ENCODE results near the gene LRRC75A.

The LRRC75A gene

DNA sequence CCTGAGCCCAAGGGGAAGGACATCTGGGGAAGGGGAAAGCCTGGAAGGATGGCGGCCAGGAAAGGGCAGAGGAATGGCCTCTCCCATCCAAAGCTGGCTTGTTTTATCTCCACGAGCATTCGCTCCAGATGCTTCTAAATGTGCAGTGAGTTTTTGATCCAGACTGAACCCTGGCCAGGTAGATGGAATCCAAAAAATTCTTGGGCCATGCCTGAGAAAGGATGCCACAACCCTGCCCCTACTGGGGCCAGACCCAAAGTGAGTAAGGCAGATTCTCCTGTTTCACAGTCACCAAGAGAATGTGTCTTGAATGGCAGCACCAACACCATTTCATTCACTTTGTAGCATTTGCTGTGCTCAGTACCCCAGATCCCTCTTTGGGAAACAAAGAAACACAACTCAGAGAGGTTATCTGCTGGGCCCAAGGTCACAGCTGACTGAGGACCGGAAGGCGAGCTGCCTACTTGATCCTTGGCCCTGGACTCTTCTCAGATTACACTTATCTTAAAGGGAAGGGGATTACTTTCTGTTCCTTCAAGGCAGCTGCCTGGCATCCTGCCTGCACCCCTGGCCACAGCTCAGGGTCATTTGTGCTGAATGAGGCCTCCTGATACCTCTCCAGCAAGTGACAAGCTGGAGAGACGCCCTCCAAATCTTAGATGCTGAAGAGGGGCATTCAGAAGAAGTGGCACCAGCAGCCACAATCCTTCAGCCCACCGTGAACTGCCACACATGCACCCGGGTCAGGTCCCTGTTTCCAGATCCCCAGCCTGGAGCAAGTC is 3.6 kb downstream of the LRRC75A start:
- no peak overlapping the region for H3K27ac ChIP-seq

DNA sequence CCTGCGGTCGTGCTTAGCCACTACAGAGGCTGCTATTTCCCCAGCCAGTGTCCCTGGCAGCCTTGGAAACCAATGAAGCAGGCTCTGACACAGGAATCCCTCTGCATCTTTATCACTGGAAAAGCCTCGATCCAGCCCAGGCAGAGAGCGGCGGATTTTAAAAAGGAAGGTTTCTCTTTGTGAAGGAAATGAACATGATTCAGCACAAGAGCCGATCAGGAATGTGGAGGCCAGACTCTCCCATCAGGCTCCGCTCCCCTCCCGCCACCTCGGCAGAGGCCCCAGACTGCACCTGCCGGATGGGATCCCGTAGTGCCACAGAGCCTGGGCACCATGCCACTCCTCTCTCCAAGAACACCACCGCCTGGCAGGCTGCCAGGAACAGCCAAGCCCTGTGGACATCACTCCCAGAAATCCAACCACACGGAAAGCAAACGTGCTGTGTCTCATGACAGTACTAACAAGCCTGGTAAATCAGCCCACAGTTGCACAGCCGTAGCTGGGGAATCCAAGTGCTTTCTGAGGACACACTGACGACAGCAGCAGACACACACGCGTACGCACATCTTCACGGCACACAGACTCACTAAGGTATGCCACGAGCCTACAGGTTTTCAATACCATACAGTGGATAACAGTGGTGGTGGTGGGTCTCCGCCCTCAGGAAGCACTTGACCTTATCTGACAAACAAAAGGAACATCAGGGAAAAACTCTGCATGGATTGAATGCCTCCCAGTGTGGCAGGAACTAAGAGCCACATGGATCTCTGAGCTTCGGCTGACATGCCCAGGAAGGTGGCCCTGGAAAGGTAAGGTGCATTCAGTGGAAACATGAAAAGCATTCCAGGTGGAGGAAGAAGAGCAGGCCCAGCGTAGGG is 5.4 kb downstream of the LRRC75A start:
- Histone ChIP-seq H3K4me3 (no peak overlapping the region), H3K9me3 (no peaks in the 10 kb centered on the region), H3K27ac (no peak overlapping the region), H3K27me3 (0 out of 2 replicates have a peak, but pooled peaks cover 6% of the 10 kb centered on the region), H3K9ac (no peak overlapping the region), H3K4me1 (peaks cover 19% of the 10 kb centered on the region), H3K36me3 (no peaks in the 10 kb centered on the region), H4K20me1 (peaks cover 10% of the 10 kb centered on the region; the same call in 1 of the 2 replicates), H3K4me2 (no peak overlapping the region)
- no peak for TF ChIP-seq Cebpa-rat (IDR thresholded peaks at IDR 0.05)

More for the DNA sequence above, 3.6 kb downstream of the LRRC75A start:
- Histone ChIP-seq H3K4me2 (no peak overlapping the region), H3K36me3 (no peaks in the 10 kb centered on the region), H3K27me3 (0 out of 2 replicates have a peak, but pooled peaks cover 9% of the 10 kb centered on the region), H3K4me3 (no peak overlapping the region), H4K20me1 (peaks cover 10% of the 10 kb centered on the region; the same call in 1 of the 2 replicates), H3K9me3 (no peaks in the 10 kb centered on the region), H3K9ac (no peak overlapping the region), H3K4me1 (peaks cover 28% of the 10 kb centered on the region)
- TF ChIP-seq Cebpa-rat (IDR thresholded peaks at IDR 0.05), result no peak

DNA sequence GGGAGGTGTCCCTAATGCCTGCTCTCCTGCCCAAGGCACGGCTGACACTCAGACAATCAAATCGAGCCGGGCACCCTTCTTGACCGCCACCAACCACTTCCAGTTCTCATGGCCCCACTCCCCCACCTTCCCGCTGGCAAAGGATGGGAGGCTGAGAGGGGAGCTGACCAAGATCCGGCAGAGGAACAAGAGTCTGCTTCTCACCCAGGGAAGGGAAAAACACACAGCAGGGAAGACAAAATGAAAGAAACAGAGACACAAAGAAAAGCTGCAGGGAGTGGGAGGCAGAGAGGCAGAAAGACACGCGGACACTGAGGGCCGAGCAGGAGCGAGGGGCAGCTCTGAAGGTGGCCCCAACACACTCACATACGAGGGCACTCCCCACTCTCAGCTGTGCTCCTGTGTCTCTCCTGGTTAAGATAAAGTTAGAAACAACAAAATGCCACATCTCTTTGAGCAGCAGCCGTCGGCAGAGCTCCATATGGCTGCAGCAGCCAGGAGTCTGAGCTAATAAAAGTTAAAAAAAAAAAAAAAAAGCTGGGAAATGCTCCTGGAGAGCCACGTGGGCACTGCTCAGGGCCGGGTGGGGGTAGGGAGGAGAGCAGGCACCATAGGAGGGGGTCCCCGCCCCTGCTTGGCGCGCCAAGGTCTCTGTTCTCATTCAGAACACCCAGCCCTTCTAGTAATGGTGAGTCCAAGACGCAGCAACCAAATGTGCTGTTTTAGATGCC is 7.4 kb downstream of the LRRC75A start:
- Histone ChIP-seq H3K9me3 (no peaks in the 10 kb centered on the region), H3K27me3 (no peaks in the 10 kb centered on the region), H4K20me1 (no peaks in the 10 kb centered on the region), H3K4me1 (peaks cover 4% of the 10 kb centered on the region; the same call in 1 of the 2 replicates), H3K9ac (no peak overlapping the region), H3K4me2 (no peak overlapping the region), H3K36me3 (no peaks in the 10 kb centered on the region), H3K4me3 (no peak overlapping the region), H3K27ac (no peak overlapping the region)
- TF ChIP-seq Cebpa-rat (IDR thresholded peaks at IDR 0.05), result no peak

DNA sequence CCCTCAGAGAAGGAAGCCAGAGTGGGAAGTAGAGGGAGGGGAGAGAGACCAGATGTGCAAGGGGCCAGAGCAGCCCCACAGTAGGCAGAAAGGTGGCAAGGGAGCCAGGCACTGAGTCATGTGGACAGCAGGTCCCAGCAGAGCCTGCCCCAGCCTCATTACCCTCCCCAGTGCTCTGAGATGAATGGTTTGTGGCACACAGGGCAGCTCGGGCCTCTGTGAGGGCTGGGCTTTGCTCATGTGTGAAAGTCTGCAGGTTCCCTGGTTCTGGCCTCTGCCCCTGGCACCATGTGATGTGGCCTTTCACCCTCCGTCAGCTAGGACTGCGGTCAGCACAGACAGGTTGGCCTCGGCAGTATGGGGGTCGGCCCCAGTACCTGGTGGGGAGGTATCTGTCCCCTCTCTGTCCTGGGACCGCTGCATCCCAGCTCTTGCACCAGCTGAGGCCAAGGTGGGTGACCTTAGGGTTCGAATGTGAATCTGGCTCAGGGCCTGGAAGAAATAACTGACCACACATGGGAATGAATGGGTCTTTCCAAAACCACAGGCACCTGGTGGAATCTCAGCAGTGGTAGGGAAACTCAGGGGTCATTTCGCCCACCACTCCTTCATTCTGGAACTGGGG is 8.9 kb downstream of the LRRC75A start:
- Histone ChIP-seq H3K36me3 (no peaks in the 10 kb centered on the region), H3K27me3 (no peaks in the 10 kb centered on the region), H4K20me1 (no peaks in the 10 kb centered on the region), H3K9me3 (no peaks in the 10 kb centered on the region), H3K4me3 (no peak overlapping the region), H3K9ac (no peak overlapping the region), H3K27ac (no peak overlapping the region), H3K4me2 (no peak overlapping the region), H3K4me1 (peaks cover 4% of the 10 kb centered on the region; the same call in 1 of the 2 replicates)
- TF ChIP-seq Cebpa-rat (IDR thresholded peaks at IDR 0.05), result no peak

DNA sequence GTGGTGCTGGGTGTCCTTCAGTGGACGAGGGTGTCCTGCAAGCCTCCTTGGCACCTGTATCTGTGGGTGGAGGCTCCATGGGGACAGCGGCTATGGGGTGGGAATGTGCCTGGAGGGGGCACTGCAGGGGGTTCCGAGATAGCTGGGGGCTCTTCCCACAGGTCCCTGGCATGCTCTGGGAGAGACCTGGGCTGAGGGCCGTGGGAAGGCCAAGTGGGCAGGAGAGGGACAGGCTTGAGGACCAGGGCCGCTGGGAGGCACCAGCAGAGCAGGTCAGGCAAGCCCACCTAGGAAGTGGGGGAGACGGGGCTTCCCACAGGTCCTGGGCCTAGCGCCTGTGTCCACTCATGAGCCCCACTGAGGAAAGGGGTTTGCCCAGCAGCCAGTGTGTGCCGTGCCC is 9.7 kb downstream of the LRRC75A start:
- no peak for TF ChIP-seq Cebpa-rat (IDR thresholded peaks at IDR 0.05)
- Histone ChIP-seq H4K20me1 (no peaks in the 10 kb centered on the region), H3K27me3 (no peaks in the 10 kb centered on the region), H3K9me3 (no peaks in the 10 kb centered on the region), H3K9ac (no peak overlapping the region), H3K27ac (no peak overlapping the region), H3K36me3 (no peaks in the 10 kb centered on the region), H3K4me1 (peaks cover 4% of the 10 kb centered on the region; the same call in 1 of the 2 replicates), H3K4me2 (no peak overlapping the region), H3K4me3 (no peak overlapping the region)

DNA sequence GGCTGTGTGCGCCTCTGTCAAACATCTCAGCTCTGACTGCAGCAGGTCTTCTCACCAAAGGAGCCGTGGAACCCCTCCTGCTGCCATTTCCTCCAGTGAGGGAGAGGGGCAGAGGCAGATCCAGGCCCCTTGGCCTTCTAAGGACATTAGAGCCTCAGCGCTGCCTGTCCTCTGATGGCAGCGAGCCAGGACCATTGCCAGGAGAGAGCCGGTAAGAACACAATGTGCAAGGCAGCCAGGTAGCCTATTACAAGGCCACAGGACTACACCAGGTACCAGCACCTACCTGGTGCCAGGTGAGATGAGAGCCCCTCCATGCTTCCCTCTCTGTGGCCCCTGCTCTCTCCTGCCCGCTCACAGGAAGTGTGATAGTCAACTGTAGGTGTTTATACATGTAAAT is 11.0 kb downstream of the LRRC75A start:
- Histone ChIP-seq H3K9ac (no peak overlapping the region), H3K36me3 (no peaks in the 10 kb centered on the region), H3K27ac (no peak overlapping the region), H3K9me3 (no peaks in the 10 kb centered on the region), H3K4me1 (peaks cover 4% of the 10 kb centered on the region; the same call in 1 of the 2 replicates), H3K27me3 (no peaks in the 10 kb centered on the region), H3K4me2 (no peak overlapping the region), H4K20me1 (no peaks in the 10 kb centered on the region), H3K4me3 (no peak overlapping the region)
- TF ChIP-seq Cebpa-rat (IDR thresholded peaks at IDR 0.05), result no peak

DNA sequence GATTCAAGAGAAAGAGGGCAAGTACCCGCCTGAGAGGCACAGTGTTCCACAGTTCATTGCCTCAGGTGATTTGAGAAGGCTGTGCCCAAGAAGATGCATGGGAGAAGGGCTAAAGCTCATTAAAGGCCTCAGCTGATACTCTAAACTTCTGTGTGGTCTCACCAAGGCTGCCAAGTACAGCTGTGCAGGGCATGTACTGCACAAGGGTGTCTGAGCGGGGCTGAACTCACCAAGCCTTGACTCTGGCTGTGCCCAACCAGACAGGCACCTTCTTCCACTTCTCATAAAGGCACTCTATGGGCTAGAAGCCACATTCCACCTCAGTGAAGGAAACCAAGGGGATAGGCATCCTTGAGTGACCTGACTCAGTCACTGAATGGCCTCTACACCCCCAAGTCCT is 12.7 kb downstream of the LRRC75A start:
- no peaks in the 10 kb centered on the region for H4K20me1 ChIP-seq
- no peaks in the 10 kb centered on the region for H3K4me1 ChIP-seq
- H3K27ac ChIP-seq, result no peak overlapping the region
- H3K9ac ChIP-seq, result no peak overlapping the region
- no peak overlapping the region for H3K4me2 ChIP-seq
- H3K27me3 ChIP-seq, result no peaks in the 10 kb centered on the region
- H3K9me3 ChIP-seq, result no peaks in the 10 kb centered on the region
- H3K4me3 ChIP-seq, result no peak overlapping the region
- TF ChIP-seq Cebpa-rat (IDR thresholded peaks at IDR 0.05), result no peak
- H3K36me3 ChIP-seq, result no peaks in the 10 kb centered on the region

DNA sequence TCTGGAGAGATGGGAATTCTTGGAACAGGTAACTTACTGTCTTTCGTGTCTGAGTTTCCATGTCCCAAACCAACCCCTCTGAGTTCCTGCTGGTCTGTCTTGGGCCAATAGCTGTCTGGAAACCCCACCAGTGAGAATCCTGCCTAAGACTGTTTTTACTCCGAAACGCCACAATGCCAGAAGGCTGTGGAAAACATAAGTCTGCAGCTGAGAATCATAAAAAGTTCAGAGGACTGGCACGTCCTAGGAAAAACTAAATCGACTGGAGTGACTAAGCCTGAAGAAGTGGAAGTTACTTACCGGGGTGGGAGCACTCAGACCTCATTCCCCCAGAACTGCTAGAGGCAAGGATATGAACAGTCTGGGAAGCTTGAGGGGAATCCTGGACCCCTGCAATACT is 13.3 kb downstream of the LRRC75A start:
- no peaks in the 10 kb centered on the region for H3K9me3 ChIP-seq

DNA sequence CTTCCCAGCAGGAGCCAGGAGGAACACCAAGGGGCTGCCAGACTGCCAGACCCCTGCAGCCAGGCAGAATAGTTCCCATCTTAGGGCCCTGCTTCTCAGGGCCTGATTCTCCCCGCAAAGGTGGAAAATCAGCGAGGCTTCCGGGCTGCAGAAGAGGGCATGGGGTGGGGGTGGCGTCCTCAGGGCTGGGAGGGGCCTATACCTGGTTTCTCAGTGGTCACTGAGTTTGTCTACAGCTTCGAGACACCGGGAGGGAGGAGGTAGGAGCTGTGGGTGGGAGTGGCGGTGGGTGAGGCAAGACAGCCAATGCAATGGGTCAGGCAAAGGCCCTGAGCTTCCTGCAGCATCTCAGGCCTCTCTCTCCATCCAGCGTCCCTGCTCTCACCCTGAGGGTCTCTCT is 14.3 kb downstream of the LRRC75A start:
- H3K4me1 ChIP-seq, result no peaks in the 10 kb centered on the region
- no peaks in the 10 kb centered on the region for H3K9me3 ChIP-seq
- H3K27ac ChIP-seq, result no peak overlapping the region
- H3K4me2 ChIP-seq, result no peak overlapping the region
- H3K36me3 ChIP-seq, result no peaks in the 10 kb centered on the region
- H3K27me3 ChIP-seq, result no peaks in the 10 kb centered on the region
- TF ChIP-seq Cebpa-rat (IDR thresholded peaks at IDR 0.05), result no peak
- H4K20me1 ChIP-seq, result no peaks in the 10 kb centered on the region; the same call in 1 of the 2 replicates
- H3K4me3 ChIP-seq, result no peak overlapping the region
- H3K9ac ChIP-seq, result no peak overlapping the region

More for the DNA sequence above, 13.3 kb downstream of the LRRC75A start:
- Histone ChIP-seq H3K4me2 (no peak overlapping the region), H3K27ac (no peak overlapping the region), H3K9ac (no peak overlapping the region), H3K4me3 (no peak overlapping the region), H3K27me3 (no peaks in the 10 kb centered on the region), H3K36me3 (no peaks in the 10 kb centered on the region), H3K4me1 (no peaks in the 10 kb centered on the region), H4K20me1 (no peaks in the 10 kb centered on the region; the same call in 1 of the 2 replicates)
- no peak for TF ChIP-seq Cebpa-rat (IDR thresholded peaks at IDR 0.05)
